Muscle layer of duodenum (tissue), 2 donors: ENCODE measurements around the gene ZCCHC2.

Source experiments
- H3K27ac ChIP-seq: one replicate; pipeline ENCODE4 v1.7.0; 2013; ENCODE audit warnings: mild to moderate bottlenecking, low read length
- H3K27me3 ChIP-seq: one replicate; pipeline ENCODE4 v1.7.0; 2013; ENCODE audit warnings: low read depth, mild to moderate bottlenecking, control low read depth, low read length
- H3K36me3 ChIP-seq, 2 donors: one replicate each; pipeline ENCODE4 v1.7.0; 2013; ENCODE audit warnings: low read length in 2 of 2, control low read depth in 1 of 2, mild to moderate bottlenecking in 1 of 2; ENCODE audit not compliant: insufficient read depth in 2 of 2, control insufficient read depth in 1 of 2
- H3K4me1 ChIP-seq, 2 donors: one replicate each; pipeline ENCODE4 v1.7.0; 2013; ENCODE audit warnings: low read length in 2 of 2, mild to moderate bottlenecking in 2 of 2, control low read depth in 1 of 2, moderate library complexity in 1 of 2; ENCODE audit not compliant: insufficient read depth in 2 of 2, control insufficient read depth in 1 of 2
- H3K4me3 ChIP-seq, 2 donors: one replicate each; pipeline ENCODE4 v1.7.0; 2013; ENCODE audit warnings: low read length in 2 of 2, low read depth in 1 of 2, mild to moderate bottlenecking in 1 of 2
- H3K9me3 ChIP-seq, 2 donors: one replicate each; pipeline ENCODE4 v1.7.0; 2013; ENCODE audit warnings: low read length in 2 of 2, control low read depth in 1 of 2, mild to moderate bottlenecking in 1 of 2; ENCODE audit not compliant: control insufficient read depth in 1 of 2
- donor health status: healthy.

Gene ZCCHC2

DNA sequence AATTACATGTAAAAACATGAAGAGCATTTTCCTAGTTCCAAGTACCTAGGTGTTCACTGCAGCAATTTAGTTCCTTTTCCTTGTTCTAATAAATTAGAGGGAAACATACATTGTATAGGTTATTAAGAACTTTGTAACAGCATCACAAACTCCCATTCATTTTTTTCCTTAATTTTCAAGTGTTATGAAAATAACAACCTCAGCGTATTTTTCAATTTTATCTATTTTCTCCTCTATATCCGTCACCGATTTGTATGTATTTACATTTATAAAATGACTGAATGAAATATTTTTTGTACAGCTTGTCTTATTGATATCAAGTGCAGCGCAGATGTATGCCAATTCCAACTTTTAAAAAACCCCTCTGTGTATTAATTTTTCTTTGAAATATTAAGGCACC is 44.0 kb downstream of the ZCCHC2 start:
- H3K27ac ChIP-seq: no peak overlapping the region
- peaks cover 46 to 49% of the 10 kb centered on the region in 2 donors for H3K36me3 ChIP-seq
- no peaks in the 10 kb centered on the region for H3K9me3 ChIP-seq
- no peaks in the 10 kb centered on the region for H3K4me1 ChIP-seq
- H3K27me3 ChIP-seq: no peaks in the 10 kb centered on the region
- H3K4me3 ChIP-seq: no peak overlapping the region

DNA sequence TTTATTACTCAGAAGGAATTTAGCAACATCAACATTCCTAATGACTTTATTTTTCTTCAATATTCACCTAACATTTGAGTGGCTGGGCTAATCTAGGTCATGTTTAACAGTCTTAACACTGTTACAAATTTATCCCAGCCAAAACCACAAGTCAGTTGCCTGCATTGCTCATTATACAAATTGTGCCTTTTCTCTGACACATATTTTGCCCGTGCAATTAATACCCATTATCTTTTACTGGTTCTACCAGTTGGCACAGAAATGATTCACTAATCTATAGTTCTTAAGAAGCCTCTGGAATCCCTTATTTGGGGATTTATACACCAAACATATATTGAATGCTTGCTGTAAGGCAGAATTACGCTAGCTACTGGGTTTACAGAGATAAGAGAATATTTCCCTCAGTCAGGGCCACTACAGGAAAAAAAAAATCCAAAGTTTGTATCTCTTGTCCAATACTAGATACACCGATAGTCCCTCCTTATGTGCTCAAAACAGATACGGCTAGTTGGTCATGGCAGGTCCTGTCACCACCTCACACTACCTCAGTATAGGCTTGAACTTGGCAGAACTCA is 46.3 kb downstream of the ZCCHC2 start:
- no peak overlapping the region for H3K4me3 ChIP-seq
- H3K36me3 ChIP-seq: peaks cover 41 to 45% of the 10 kb centered on the region in 2 donors

DNA sequence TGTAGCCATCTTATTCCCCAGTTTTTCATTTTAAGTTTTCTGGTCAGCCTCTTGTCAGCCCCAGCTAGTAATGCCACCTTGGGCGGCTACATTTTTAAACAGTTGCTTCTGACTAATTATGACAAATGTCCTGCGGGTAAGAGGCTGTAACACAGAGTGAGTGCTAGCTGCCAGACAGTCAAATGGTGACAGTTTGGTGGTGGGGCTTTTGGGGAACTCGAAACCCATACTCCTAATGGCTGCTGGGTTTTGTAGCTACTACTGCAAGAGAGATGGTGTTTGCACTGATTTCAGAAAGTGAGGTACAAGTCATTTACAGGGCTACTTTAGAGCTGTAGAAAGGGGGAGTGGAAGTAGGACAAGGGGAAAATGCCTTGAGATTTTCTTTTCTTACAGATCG is 48.2 kb downstream of the ZCCHC2 start:
- Histone ChIP-seq H3K9me3 (no peaks in the 10 kb centered on the region), H3K4me3 (no peak overlapping the region), H3K4me1 (peaks cover 0 to 7% of the 10 kb centered on the region in 2 donors), H3K27me3 (no peaks in the 10 kb centered on the region), H3K27ac (no peak overlapping the region), H3K36me3 (peaks cover 49 to 52% of the 10 kb centered on the region in 2 donors)

More for the DNA sequence above, 46.3 kb downstream of the ZCCHC2 start:
- Histone ChIP-seq H3K27me3 (no peaks in the 10 kb centered on the region), H3K9me3 (no peaks in the 10 kb centered on the region), H3K27ac (no peak overlapping the region), H3K4me1 (no peaks in the 10 kb centered on the region)

DNA sequence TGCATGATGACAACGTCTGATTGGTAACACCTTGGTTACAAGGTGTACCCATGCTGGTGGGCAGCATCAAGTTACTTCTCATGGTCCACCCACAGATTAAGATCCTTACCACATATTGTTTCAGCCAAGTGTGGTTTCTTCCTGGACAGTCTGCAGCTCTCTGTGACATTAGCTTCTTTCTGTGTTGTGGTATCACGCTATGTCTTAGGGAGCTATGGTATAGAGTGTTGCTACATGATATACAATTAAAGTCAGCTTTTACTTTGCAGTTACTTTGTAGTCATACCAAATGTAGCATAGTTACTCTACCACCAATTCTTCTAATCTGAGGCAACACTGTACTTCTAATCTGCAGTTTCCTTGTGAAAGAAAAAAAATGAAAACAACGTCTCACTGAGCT is 48.8 kb downstream of the ZCCHC2 start:
- no peak overlapping the region for H3K4me3 ChIP-seq
- H3K27me3 ChIP-seq: no peaks in the 10 kb centered on the region
- no peak overlapping the region for H3K27ac ChIP-seq
- no peaks in the 10 kb centered on the region for H3K9me3 ChIP-seq
- peaks cover 44 to 52% of the 10 kb centered on the region in 2 donors for H3K36me3 ChIP-seq
- peaks cover under 1 to 8% of the 10 kb centered on the region in 2 donors for H3K4me1 ChIP-seq

DNA sequence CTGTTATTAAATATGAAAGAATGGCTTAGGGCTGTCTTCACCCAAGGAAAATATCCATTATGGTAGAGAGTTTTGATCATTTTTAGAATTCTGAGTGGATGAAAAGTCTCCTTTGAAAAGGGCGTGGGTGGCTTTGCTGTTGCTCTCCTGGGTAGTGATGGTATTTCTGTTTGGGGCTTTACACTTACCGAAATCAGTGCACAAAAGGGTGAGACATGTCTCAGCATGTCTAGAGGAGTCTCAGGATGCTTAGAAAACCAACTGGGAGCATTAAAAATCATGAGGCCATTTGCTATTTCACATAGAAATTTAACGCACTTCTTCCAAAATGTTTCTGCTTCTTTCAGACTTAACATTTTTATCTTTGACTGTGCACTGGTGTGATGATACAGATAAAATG is 49.6 kb downstream of the ZCCHC2 start:
- H3K27me3 ChIP-seq: no peaks in the 10 kb centered on the region
- no peaks in the 10 kb centered on the region for H3K9me3 ChIP-seq
- peaks cover 39 to 49% of the 10 kb centered on the region in 2 donors for H3K36me3 ChIP-seq
- H3K4me1 ChIP-seq: peaks cover 8% of the 10 kb centered on the region in 2 donors
- no peak overlapping the region for H3K27ac ChIP-seq
- no peak overlapping the region for H3K4me3 ChIP-seq

DNA sequence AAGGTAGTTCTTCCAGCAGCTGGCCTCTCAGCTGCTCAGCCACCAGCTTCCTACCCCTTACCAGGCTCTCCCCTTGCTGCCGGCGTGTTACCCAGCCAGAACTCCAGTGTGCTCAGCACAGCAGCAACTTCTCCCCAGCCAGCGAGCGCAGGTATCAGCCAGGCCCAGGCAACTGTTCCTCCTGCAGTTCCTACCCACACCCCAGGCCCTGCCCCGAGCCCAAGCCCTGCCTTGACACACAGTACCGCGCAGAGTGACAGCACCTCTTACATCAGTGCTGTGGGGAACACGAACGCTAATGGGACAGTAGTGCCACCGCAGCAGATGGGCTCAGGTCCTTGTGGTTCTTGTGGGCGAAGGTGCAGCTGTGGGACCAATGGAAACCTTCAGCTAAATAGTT is 52.0 kb downstream of the ZCCHC2 start:
- Histone ChIP-seq H3K36me3 (peaks cover 34 to 52% of the 10 kb centered on the region in 2 donors), H3K4me3 (no peak overlapping the region), H3K4me1 (peaks cover 8 to 15% of the 10 kb centered on the region in 2 donors), H3K27me3 (no peaks in the 10 kb centered on the region), H3K27ac (no peak overlapping the region), H3K9me3 (no peaks in the 10 kb centered on the region)

DNA sequence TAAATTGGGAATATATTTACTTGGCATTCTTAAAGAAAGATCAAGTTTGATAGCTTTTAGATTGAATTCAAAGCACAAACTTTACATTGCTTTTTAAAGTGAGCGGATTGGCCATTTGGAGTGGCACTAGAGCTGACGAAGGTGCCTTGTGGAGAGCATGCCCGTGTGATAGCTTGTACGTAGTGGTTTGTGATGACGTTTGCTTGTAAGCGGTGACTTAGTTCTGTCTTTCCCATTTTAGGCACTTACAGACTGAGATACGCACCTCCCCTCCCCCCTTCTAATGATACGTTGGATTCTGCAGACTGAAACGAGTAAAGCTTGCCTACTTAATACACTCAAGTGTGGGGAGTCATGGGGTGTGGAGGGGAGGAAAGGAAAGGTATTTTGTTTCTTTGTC is 53.4 kb downstream of the ZCCHC2 start:
- Histone ChIP-seq H3K9me3 (no peaks in the 10 kb centered on the region), H3K4me3 (no peak overlapping the region), H3K27me3 (no peaks in the 10 kb centered on the region), H3K36me3 (peaks cover 22 to 39% of the 10 kb centered on the region in 2 donors), H3K4me1 (peaks cover 8 to 15% of the 10 kb centered on the region in 2 donors), H3K27ac (no peak overlapping the region)

DNA sequence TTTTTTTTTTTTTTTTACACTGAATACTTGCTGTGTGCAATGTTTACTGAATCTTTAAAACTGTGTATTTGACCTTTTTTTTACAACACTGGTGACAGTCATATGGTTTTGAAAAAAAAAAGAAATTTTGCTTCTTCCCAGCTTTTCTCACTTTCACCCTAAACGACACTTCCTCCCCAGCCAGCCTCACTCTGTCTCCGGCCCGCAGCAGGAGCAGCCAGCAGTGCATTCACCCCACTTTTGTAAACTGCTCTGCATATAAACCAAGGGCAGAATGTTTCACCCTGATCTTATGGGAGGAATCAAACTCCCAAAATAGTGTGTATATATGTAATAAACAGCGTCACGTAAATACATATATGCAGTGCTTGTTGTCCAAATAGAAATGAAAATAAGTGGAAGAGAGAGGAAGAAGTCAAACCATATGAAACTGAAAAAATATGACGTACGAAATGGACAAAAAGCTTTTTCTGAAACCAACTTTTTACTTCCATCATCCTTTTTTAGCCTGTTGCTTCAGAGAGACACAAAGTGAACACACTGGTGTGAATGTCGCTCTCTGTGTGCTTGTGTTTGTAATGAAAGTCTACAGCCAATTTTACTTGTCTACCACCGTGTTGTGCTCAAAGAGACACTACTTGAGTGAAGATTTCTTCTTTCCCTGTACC is 54.2 kb downstream of the ZCCHC2 start:
- Histone ChIP-seq H3K4me3 (no peak overlapping the region), H3K27ac (no peak overlapping the region), H3K36me3 (peaks cover 21 to 37% of the 10 kb centered on the region in 2 donors), H3K9me3 (no peaks in the 10 kb centered on the region), H3K27me3 (no peaks in the 10 kb centered on the region), H3K4me1 (peaks cover 8 to 15% of the 10 kb centered on the region in 2 donors)

DNA sequence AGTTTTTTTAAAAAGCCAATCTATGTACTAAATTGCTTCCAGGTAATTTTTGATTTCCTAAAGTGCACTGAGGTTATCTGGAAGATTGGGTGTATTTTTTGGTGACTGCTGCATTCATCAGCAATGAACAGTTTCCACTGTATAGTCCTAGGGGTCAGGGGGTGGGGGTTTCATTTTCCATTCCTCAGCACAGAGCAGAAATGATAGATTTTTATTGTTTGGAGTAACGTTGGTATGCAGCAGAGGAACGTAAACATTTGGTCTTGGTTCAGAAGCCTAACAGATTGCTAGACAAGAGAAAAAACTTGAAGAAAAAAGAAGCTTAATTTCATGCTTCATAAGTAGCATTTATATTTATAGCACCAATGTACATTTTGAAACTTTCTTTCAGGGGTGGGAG is 54.9 kb downstream of the ZCCHC2 start:
- H3K27me3 ChIP-seq: no peaks in the 10 kb centered on the region
- H3K36me3 ChIP-seq: peaks cover 21 to 37% of the 10 kb centered on the region in 2 donors
- no peak overlapping the region for H3K27ac ChIP-seq
- no peaks in the 10 kb centered on the region for H3K9me3 ChIP-seq
- peaks cover 8 to 15% of the 10 kb centered on the region in 2 donors for H3K4me1 ChIP-seq
- no peak overlapping the region for H3K4me3 ChIP-seq

DNA sequence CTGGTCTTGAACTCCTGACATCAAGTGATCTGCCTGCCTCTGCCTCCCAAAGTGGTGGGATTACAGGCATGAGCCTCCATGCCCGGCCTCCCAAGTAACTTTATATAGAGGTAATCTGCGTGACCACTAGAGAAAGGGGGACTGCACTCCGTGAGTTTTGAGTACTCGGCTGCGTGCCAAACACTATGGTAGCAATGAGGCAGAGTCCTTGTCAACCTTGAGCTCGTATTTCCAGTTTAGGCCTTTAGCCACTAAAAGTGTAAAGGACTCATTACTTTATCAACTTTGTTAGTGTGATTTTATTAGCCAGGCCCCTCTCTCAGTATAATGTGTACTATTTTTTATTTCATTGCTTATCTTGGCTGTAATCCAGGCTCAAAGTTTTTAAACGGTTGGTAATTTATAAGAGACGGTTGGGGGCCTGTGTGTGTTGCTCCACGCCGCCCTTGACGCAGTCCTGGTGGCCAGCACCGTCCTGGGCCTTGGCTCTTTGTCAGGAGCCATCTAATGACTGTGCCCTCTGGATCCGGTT is 56.2 kb downstream of the ZCCHC2 start:
- Histone ChIP-seq H3K4me1 (peaks cover 11 to 17% of the 10 kb centered on the region in 2 donors), H3K36me3 (peaks cover 16 to 29% of the 10 kb centered on the region in 2 donors), H3K27me3 (no peaks in the 10 kb centered on the region), H3K4me3 (no peak overlapping the region), H3K9me3 (no peaks in the 10 kb centered on the region), H3K27ac (peak overlapping the region; percentile 54)

DNA sequence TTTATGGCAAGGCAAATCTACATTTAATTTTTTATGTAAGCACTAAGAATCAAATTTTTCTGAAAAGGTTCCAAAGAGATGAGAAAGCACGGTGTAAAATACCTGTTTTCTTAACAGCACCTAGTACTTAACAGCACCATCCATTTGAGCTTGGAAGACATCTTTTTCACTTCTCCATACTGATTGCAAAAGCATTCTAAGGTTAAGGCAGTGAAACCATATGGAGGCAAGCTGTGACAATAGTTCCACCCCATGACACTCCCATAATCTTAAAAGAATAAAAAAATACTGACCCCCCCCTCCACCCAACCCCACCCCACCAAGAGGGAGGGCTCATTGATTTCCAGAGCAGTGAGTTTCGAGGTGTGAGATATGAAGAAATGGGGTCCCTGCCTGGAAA is 60.6 kb downstream of the ZCCHC2 start:
- Histone ChIP-seq H3K4me1 (peaks cover 11 to 14% of the 10 kb centered on the region in 2 donors), H3K9me3 (no peaks in the 10 kb centered on the region)

More for the DNA sequence above, 60.6 kb downstream of the ZCCHC2 start:
- Histone ChIP-seq H3K27ac (no peak overlapping the region), H3K27me3 (no peaks in the 10 kb centered on the region), H3K36me3 (peaks cover 0 to 3% of the 10 kb centered on the region in 2 donors), H3K4me3 (no peak overlapping the region)
